PC-9 (cell line): ENCODE results near the gene KCNJ5.

Experiments used
- EZH2 ChIP-seq: fragments of 200-600 bp; sonication (generic); IDR thresholded peaks from 2 replicates; pipeline ENCODE4 v1.8.0; 2017; ENCODE audit warnings: antibody characterized with exemption, low read depth
- TF ChIP-seq, protein P1 (sequence below): fragments of 200-600 bp; sonication (generic); conservative IDR thresholded peaks from 2 replicates; pipeline ENCODE4 v1.6.1; 2017; ENCODE audit warnings: mixed run types, antibody characterized with exemption, mild to moderate bottlenecking, moderate library complexity

DNA sequence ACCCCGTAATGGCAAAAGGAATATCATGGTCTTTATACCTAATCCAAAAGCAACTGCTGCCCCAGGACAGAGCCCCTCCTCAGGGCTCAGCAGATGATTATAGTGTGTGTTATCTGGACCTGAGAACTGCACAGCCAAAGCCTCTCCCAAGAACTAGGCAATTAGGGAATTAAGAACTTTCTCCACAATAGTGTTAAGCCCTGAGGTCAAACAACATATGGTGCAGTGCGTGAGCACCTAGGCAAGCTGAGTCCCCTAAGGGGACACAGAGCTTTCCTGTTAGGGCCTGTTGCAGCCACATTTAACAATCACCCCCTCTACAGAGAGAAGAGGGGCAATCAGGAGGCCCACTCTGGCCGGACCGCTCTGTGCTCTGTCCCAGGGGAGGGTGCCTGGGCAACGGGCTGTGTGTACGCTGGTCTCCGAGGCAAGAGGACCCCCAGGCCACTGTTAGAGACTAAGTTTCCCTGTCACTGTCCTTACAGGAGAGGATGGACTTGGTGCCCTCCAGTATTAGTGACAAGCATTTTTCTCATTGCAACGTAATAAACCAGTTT is 1.4 kb upstream of the KCNJ5 start:
- TF ChIP-seq, protein P1, sequence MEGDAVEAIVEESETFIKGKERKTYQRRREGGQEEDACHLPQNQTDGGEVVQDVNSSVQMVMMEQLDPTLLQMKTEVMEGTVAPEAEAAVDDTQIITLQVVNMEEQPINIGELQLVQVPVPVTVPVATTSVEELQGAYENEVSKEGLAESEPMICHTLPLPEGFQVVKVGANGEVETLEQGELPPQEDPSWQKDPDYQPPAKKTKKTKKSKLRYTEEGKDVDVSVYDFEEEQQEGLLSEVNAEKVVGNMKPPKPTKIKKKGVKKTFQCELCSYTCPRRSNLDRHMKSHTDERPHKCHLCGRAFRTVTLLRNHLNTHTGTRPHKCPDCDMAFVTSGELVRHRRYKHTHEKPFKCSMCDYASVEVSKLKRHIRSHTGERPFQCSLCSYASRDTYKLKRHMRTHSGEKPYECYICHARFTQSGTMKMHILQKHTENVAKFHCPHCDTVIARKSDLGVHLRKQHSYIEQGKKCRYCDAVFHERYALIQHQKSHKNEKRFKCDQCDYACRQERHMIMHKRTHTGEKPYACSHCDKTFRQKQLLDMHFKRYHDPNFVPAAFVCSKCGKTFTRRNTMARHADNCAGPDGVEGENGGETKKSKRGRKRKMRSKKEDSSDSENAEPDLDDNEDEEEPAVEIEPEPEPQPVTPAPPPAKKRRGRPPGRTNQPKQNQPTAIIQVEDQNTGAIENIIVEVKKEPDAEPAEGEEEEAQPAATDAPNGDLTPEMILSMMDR: no peak
- no peak for TF ChIP-seq EZH2
